ENCODE measurements around the gene ZNF205.
A peak's percentile ranks its signal among the peaks of the same experiment; 100 is the strongest.

The ZNF205 gene

GRCh38 chr16:3147757-3148104, 35.3 kb downstream of the ZNF205 start:
- Histone ChIP-seq H3K36me3 (replicated peaks in 1 of 2; ENCODE audit: control insufficient read depth in 2 of 2, insufficient read depth in 2 of 2, low read length in 2 of 2) (peaks cover under 1 to 2% of the 10 kb centered on the region in 2 donors), H3K79me1 (ENCODE audit: low read depth, low read length) (no peaks in the 10 kb centered on the region), H3K27ac (replicated peaks; ENCODE audit: low read length) (no peak overlapping the region), H3K4me3 (ENCODE audit: low read length in 2 of 2) (no peak overlapping the region), H3K4me2 (ENCODE audit: insufficient read depth, low read length, poor library complexity, severe bottlenecking) (no peak overlapping the region), H3K4me1 (ENCODE audit: control insufficient read depth in 2 of 2, insufficient read depth in 1 of 2, low read depth in 1 of 2, low read length in 2 of 2) (peaks cover 2 to 4% of the 10 kb centered on the region in 2 donors), H2BK5ac (ENCODE audit: low read length) (no peak overlapping the region), H4K91ac (ENCODE audit: low read depth, low read length, poor library complexity) (no peak overlapping the region), H3K9me3 (replicated peaks in 1 of 2; ENCODE audit: control insufficient read depth in 2 of 2, insufficient read depth in 1 of 2, low read depth in 1 of 2, low read length in 2 of 2) (no peaks in the 10 kb centered on the region), H2BK15ac (ENCODE audit: low read length) (peak overlapping the region; percentile 81), H2BK120ac (ENCODE audit: low read depth, low read length) (no peak overlapping the region), H2AFZ (ENCODE audit: low read length) (no peak overlapping the region), H3K27me3 (ENCODE audit: control insufficient read depth in 3 of 3, insufficient read depth in 3 of 3, low read depth in 1 of 3, low read length in 3 of 3) (peaks cover 0 to 12% (median 10%) of the 10 kb centered on the region in 3 experiments), H3K23ac (ENCODE audit: low read depth, low read length, poor library complexity) (no peak overlapping the region), H3K18ac (ENCODE audit: low read length) (no peak overlapping the region), H3K9ac (ENCODE audit: low read depth, low read length, poor library complexity) (no peak overlapping the region), H2BK12ac (ENCODE audit: low read length) (no peak overlapping the region), H3K14ac (ENCODE audit: low read length) (no peak overlapping the region), H4K8ac (ENCODE audit: low read depth, low read length) (no peak overlapping the region), H3K4ac (ENCODE audit: low read length) (no peak overlapping the region), H2AK5ac (ENCODE audit: low read depth, low read length) (peak overlapping the region; percentile 90)
- no peak for DNase-seq (ENCODE audit: low spot score)
- no CpG with 5 or more reads among the region's 5 CpGs for WGBS, 2 donors (ENCODE audit: extremely low coverage in 2 of 2, insufficient read length in 2 of 2, insufficient replicate concordance in 1 of 2)

DNA sequence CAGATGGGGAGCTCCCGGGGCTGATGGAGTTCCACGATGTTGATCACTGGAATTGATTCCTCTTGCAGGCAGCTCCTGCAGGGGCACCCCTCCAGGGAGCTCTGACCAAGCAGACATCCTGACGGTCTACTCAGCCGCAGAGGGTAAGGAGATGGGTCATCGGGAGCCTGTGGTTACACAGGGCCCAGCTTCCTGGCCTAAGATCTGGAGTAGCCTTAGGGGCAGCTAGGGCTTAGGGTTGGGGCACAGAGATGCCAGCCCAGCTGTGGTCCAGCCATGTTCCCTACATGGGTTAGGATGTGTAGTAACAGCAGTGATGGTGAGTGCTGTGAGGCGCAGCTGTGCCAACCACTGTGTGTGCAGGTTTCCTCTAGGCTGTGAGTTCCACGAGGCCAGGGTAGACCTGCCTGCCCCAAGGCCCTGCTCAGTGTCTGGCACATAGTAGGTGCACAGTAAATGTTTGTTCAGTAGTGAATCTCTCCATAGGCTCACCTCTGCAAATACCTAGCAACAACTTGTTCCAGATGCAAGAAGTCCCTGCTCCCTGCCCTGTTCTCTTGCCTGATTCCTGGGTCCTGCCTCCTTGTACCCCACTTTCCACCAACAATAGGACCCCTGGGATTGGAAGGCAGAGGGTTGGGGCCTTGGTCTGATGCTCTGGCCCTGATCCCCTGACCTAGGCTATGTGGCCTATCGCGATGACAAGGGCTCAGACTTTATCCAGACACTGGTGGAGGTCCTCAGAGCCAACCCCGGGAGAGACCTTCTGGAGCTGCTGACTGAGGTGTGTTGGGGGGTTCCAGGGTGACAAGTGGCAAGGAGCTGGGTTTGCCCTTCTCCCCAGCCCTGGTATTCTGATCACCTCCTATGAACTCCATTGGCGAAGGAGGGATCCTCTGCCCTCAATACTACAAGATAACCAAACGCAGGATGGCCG, 36.1 kb downstream of the ZNF205 start:
- WGBS, 2 donors (ENCODE audit: extremely low coverage in 2 of 2, insufficient read length in 2 of 2, insufficient replicate concordance in 1 of 2): no CpG with 5 or more reads among the region's 13 CpGs

GRCh38 chr16:3149193-3149530, 36.8 kb downstream of the ZNF205 start:
- Histone ChIP-seq H3K9ac (ENCODE audit: low read depth, low read length, poor library complexity) (no peak overlapping the region), H2BK15ac (ENCODE audit: low read length) (peak overlapping the region; percentile 56), H3K79me1 (ENCODE audit: low read depth, low read length) (no peaks in the 10 kb centered on the region), H3K36me3 (replicated peaks in 1 of 2; ENCODE audit: control insufficient read depth in 2 of 2, insufficient read depth in 2 of 2, low read length in 2 of 2) (no peaks in the 10 kb centered on the region), H3K4ac (ENCODE audit: low read length) (no peak overlapping the region), H2AFZ (ENCODE audit: low read length) (peak overlapping the region; percentile 84), H3K18ac (ENCODE audit: low read length) (peak overlapping the region; percentile 8), H3K9me3 (replicated peaks in 1 of 2; ENCODE audit: control insufficient read depth in 2 of 2, insufficient read depth in 1 of 2, low read depth in 1 of 2, low read length in 2 of 2) (no peaks in the 10 kb centered on the region), H3K27me3 (ENCODE audit: control insufficient read depth in 3 of 3, insufficient read depth in 3 of 3, low read depth in 1 of 3, low read length in 3 of 3) (peaks cover 0 to 12% (median 10%) of the 10 kb centered on the region in 3 experiments), H2BK120ac (ENCODE audit: low read depth, low read length) (no peak overlapping the region), H3K23ac (ENCODE audit: low read depth, low read length, poor library complexity) (no peak overlapping the region), H4K8ac (ENCODE audit: low read depth, low read length) (no peak overlapping the region), H3K4me1 (ENCODE audit: control insufficient read depth in 2 of 2, insufficient read depth in 1 of 2, low read depth in 1 of 2, low read length in 2 of 2) (peaks cover 2 to 4% of the 10 kb centered on the region in 2 donors), H2AK5ac (ENCODE audit: low read depth, low read length) (peak overlapping the region; percentile 29), H3K27ac (replicated peaks; ENCODE audit: low read length) (peak overlapping the region; percentile 34), H2BK5ac (ENCODE audit: low read length) (no peak overlapping the region), H2BK12ac (ENCODE audit: low read length) (no peak overlapping the region), H4K91ac (ENCODE audit: low read depth, low read length, poor library complexity) (no peak overlapping the region), H3K4me2 (ENCODE audit: insufficient read depth, low read length, poor library complexity, severe bottlenecking) (no peak overlapping the region), H3K14ac (ENCODE audit: low read length) (no peak overlapping the region), H3K4me3 (ENCODE audit: low read length in 2 of 2) (peak overlapping the region in 1 of 2 donors; percentile 74)
- DNase-seq (ENCODE audit: low spot score): no peak
- no CpG with 5 or more reads among the region's 6 CpGs for WGBS, 2 donors (ENCODE audit: extremely low coverage in 2 of 2, insufficient read length in 2 of 2, insufficient replicate concordance in 1 of 2)

More for the DNA sequence above, 36.1 kb downstream of the ZNF205 start:
- Histone ChIP-seq H2AK5ac (ENCODE audit: low read depth, low read length) (no peak overlapping the region), H3K4me2 (ENCODE audit: insufficient read depth, low read length, poor library complexity, severe bottlenecking) (no peak overlapping the region), H3K4me1 (ENCODE audit: control insufficient read depth in 2 of 2, insufficient read depth in 1 of 2, low read depth in 1 of 2, low read length in 2 of 2) (peaks cover 2 to 4% of the 10 kb centered on the region in 2 donors), H3K36me3 (replicated peaks in 1 of 2; ENCODE audit: control insufficient read depth in 2 of 2, insufficient read depth in 2 of 2, low read length in 2 of 2) (no peaks in the 10 kb centered on the region), H3K14ac (ENCODE audit: low read length) (no peak overlapping the region), H2BK15ac (ENCODE audit: low read length) (peak overlapping the region; percentile 9), H3K4me3 (ENCODE audit: low read length in 2 of 2) (no peak overlapping the region), H3K9ac (ENCODE audit: low read depth, low read length, poor library complexity) (no peak overlapping the region), H3K18ac (ENCODE audit: low read length) (no peak overlapping the region), H3K27me3 (ENCODE audit: control insufficient read depth in 3 of 3, insufficient read depth in 3 of 3, low read depth in 1 of 3, low read length in 3 of 3) (peaks cover 0 to 12% (median 10%) of the 10 kb centered on the region in 3 experiments), H2BK5ac (ENCODE audit: low read length) (no peak overlapping the region), H3K79me1 (ENCODE audit: low read depth, low read length) (no peaks in the 10 kb centered on the region), H3K27ac (replicated peaks; ENCODE audit: low read length) (no peak overlapping the region), H3K9me3 (replicated peaks in 1 of 2; ENCODE audit: control insufficient read depth in 2 of 2, insufficient read depth in 1 of 2, low read depth in 1 of 2, low read length in 2 of 2) (no peaks in the 10 kb centered on the region), H3K23ac (ENCODE audit: low read depth, low read length, poor library complexity) (peak overlapping the region; percentile 39), H4K8ac (ENCODE audit: low read depth, low read length) (no peak overlapping the region), H3K4ac (ENCODE audit: low read length) (no peak overlapping the region), H2BK12ac (ENCODE audit: low read length) (no peak overlapping the region), H2BK120ac (ENCODE audit: low read depth, low read length) (no peak overlapping the region), H4K91ac (ENCODE audit: low read depth, low read length, poor library complexity) (no peak overlapping the region), H2AFZ (ENCODE audit: low read length) (no peak overlapping the region)
- no peak for DNase-seq (ENCODE audit: low spot score)

- Histone ChIP-seq H3K23ac (ENCODE audit: low read depth, low read length, poor library complexity) (peak overlapping the region; percentile 75), H2BK15ac (ENCODE audit: low read length) (peak overlapping the region; percentile 99), H3K27me3 (ENCODE audit: control insufficient read depth in 3 of 3, insufficient read depth in 3 of 3, low read depth in 1 of 3, low read length in 3 of 3) (peaks cover 0 to 12% (median 12%) of the 10 kb centered on the region in 3 experiments), H3K27ac (replicated peaks; ENCODE audit: low read length) (peak overlapping the region; percentile 42), H2AFZ (ENCODE audit: low read length) (peak overlapping the region; percentile 84), H2BK12ac (ENCODE audit: low read length) (no peak overlapping the region), H3K9ac (ENCODE audit: low read depth, low read length, poor library complexity) (peak overlapping the region; percentile 86), H3K79me1 (ENCODE audit: low read depth, low read length) (no peaks in the 10 kb centered on the region), H3K4me2 (ENCODE audit: insufficient read depth, low read length, poor library complexity, severe bottlenecking) (peak overlapping the region; percentile 99), H3K18ac (ENCODE audit: low read length) (peak overlapping the region; percentile 98), H2BK5ac (ENCODE audit: low read length) (peak overlapping the region; percentile 79), H4K91ac (ENCODE audit: low read depth, low read length, poor library complexity) (no peak overlapping the region), H2BK120ac (ENCODE audit: low read depth, low read length) (no peak overlapping the region), H3K36me3 (replicated peaks in 1 of 2; ENCODE audit: control insufficient read depth in 2 of 2, insufficient read depth in 2 of 2, low read length in 2 of 2) (no peaks in the 10 kb centered on the region), H4K8ac (ENCODE audit: low read depth, low read length) (no peak overlapping the region), H3K4me3 (ENCODE audit: low read length in 2 of 2) (peak overlapping the region; percentile 74 to 86), H3K4ac (ENCODE audit: low read length) (no peak overlapping the region), H3K9me3 (replicated peaks in 1 of 2; ENCODE audit: control insufficient read depth in 2 of 2, insufficient read depth in 1 of 2, low read depth in 1 of 2, low read length in 2 of 2) (no peaks in the 10 kb centered on the region), H3K4me1 (ENCODE audit: control insufficient read depth in 2 of 2, insufficient read depth in 1 of 2, low read depth in 1 of 2, low read length in 2 of 2) (peaks cover 2 to 4% of the 10 kb centered on the region in 2 donors), H3K14ac (ENCODE audit: low read length) (peak overlapping the region; percentile 77), H2AK5ac (ENCODE audit: low read depth, low read length) (peak overlapping the region; percentile 29)
- DNase-seq (ENCODE audit: low spot score): peak; percentile 65
- no CpG with 5 or more reads among the region's 41 CpGs for WGBS, 2 donors (ENCODE audit: extremely low coverage in 2 of 2, insufficient read length in 2 of 2, insufficient replicate concordance in 1 of 2)
These were observed 37.4 kb downstream of the ZNF205 start for GRCh38 chr16:3149630-3150345.
